Bone marrow (tissue), 2 donors: ENCODE results near the gene LRRC1.

Experiments
- DNase-seq, 2 donors: peaks; one replicate each; lab custom pipeline; 2025; lab: John Stamatoyannopoulos, UW

Gene LRRC1

GRCh38 chr6:53889365-53889764 is 94.6 kb downstream of the LRRC1 start:
- no peak for DNase-seq

GRCh38 chr6:53892707-53893106 is 97.9 kb downstream of the LRRC1 start:
- no peak for DNase-seq

- no peak for DNase-seq
Observed at GRCh38 chr6:53894091-53894490, 99.3 kb downstream of the LRRC1 start.

DNA sequence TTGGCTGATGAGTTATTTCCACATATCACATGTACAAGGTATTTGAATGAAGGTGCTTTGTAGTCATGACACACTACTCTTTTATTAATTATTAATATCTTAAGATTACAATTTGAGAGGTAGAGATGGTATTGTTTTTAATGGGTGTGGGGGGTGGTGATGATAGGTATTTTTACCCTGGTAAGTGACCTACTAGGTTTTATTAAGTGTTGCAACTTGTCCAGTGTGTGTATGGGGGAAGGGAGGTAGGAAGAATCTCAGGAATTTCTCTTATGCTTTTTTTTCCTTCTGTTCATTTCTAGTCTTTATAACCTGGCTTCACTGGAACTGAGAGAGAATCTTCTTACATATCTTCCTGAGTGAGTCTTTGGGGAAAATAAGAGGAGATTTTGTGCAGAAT is 101.4 kb downstream of the LRRC1 start:
- no peak for DNase-seq

GRCh38 chr6:53898026-53898795 is 103.4 kb downstream of the LRRC1 start:
- DNase-seq = no peak

DNA sequence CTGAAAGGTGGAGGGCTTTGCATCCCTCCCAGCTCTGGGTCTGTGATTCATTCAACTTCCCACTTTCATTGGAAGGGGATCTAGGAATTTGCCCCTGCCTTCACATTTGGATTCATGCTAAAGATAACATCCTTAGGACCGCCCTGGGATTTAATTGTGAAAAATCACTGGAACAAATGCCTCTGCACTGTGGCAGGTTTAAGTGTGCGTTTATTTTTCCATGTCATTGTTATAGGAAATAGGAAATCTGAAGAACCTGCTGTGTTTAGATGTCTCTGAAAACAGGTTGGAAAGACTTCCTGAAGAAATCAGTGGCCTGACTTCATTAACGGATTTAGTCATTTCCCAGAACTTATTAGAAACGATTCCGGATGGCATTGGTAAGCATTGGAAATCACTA is 104.7 kb downstream of the LRRC1 start:
- no peak for DNase-seq

- DNase-seq = no peak
Observed at GRCh38 chr6:53903357-53903756, 108.6 kb downstream of the LRRC1 start.

DNA sequence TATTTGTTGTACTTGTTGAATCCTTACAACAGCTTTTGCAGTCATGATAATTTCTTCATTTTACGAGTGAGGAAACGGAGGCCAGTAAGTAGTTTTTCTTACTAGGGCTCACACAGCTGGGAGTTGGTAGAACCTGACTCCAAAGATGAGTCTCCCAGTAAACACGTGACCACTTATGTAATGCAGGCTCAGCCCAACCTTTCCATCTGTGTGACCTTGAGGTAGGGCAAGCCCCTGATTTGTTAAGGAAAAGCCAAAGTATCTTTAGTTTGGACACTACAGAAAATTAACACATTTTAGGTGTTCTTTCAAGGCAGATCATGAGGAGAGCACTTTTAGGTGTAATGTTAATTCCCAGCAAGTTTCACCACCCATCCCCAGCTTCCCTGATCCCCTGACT is 111.3 kb downstream of the LRRC1 start:
- no peak for DNase-seq

DNA sequence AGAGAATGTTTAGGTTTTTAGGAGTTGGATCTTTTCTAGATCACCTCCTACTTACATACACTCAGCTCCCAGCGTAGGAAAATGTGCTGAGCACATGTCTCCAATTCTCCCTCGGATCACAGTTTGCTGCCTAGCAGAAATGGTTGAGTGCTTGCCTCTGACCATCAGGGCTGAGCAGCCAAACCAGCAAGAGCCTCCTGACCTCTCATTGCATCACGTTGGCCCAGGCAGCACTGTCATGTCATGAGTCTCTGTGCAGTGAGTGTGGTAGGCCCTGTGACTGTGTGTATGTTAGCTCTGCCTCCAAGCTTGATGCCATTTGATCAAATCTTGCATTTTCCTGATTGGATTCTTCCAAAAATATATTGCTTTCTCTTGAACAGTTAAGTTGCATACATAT is 112.0 kb downstream of the LRRC1 start:
- no peak for DNase-seq

- no peak for DNase-seq
Observed at GRCh38 chr6:53910834-53911233, 116.0 kb downstream of the LRRC1 start.

- no peak for DNase-seq
Observed at GRCh38 chr6:53912661-53913060, 117.9 kb downstream of the LRRC1 start.

- no peak for DNase-seq
Observed at GRCh38 chr6:53913286-53913685, 118.5 kb downstream of the LRRC1 start.

DNA sequence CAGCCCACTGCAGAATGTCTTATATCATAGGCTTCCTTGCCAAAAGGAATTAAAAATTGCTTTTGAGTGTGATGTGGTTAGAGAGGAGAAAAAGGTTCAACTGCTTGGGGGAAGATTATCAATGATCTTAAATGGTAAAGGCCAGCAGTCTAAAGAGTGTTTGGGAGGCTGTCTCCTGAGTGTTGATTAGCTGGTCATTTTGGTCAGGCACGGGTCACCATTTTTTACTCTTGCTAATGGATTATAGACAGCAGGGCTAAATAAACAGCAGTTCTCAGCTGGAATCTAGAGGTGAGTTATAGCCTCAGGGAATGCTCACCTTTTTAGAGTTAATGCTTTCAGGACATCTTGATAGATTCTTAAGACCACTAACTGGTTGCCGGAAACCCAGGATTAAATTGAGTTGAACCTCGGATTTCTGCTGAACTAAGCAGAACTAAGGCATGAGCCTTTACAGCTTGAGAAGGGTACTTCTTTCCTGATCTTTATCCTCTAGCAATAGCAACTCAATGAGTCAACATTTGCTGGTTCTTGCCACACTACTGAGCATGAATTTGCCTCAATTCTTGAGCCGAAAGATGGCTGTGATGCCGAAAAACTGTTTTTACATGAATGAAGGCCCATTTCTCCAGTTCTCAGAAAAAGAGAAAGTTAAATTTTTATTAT is 120.4 kb downstream of the LRRC1 start:
- DNase-seq = no peak

DNA sequence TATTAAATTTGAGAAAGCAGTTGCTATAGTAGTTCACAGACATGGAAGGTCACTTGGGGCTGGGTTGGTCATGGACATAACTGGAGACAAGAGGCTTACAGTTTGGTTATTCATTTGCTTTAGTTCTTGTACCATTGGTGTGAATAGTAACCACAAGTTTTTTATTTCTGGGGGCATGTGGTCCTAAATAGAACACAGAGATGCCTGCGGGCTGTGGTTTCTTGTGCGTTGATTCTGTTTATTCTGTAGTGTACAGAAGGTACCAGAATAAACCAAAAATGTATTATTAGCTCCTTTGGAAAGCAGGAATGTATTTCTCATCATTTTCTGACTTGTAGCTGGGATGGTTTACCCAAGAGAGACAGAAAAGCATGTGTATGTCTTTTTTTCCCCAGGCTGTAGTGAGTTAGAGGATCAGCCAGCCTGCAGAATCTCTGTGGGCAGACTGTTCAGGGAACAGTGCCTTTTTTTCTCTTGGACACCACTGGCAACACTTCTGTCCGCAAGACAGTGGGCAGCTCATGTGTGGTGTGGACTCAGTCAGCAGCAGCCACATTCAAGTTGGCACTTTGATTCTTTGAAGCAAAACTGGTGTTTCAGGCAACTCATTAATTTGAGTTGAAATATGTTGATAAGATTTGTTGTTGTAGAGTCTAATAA is 122.1 kb downstream of the LRRC1 start:
- DNase-seq = no peak

- no peak for DNase-seq
Observed at GRCh38 chr6:53917464-53917842, 122.6 kb downstream of the LRRC1 start.

DNA sequence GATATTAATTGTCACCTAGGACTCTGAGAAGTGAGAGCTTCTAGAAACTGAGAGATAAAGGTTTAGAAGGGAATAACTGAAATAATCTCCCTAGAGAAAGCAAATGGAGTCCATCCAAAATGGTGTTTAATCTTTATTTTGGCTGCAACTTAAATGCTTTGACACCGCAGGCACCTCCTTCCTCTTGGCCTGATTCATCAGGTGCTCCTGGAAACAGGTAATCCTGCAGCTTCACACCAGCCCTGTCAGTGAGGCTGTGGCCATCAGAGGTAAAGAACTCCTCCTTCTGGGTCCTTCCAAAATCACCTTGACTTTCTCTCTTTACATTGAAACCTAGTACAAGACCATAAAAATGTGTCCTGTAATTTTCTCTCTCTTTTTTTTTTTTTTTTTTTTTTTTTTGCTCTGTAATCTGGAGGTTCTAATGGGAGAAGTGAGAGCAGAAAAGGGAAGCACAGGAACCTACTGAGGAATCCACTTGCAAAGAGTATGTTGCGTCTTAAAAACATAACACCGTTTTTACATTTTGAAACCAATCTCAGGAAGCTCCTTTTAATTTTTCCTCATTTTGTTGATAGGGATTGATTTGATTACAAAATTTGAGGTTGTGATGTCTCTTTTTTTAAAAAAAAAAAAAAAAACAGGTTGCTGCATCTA is 124.2 kb downstream of the LRRC1 start:
- DNase-seq = no peak

GRCh38 chr6:53919881-53920360 is 125.1 kb downstream of the LRRC1 start:
- no peak for DNase-seq

- DNase-seq = no peak
Observed at GRCh38 chr6:53920881-53921280, 126.1 kb downstream of the LRRC1 start.

DNA sequence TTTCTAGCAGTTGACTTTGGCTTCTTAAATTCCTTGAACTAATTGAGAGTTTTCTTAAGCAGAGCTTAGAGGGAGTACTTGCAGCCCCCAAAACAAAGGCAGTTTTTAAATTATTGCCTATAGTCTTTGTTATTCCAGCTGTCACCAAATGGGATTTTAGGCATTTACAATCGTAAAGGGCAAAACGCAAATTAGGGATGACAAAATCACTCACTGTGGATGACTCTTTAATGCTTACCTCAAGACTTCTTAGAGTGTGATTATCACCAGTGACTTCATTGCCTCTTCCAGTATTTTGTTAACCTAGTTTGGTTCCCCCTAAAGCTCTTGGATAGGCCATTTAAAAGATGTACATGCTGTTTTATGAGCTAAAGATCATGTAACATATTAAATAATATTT is 126.8 kb downstream of the LRRC1 start:
- no peak for DNase-seq

DNA sequence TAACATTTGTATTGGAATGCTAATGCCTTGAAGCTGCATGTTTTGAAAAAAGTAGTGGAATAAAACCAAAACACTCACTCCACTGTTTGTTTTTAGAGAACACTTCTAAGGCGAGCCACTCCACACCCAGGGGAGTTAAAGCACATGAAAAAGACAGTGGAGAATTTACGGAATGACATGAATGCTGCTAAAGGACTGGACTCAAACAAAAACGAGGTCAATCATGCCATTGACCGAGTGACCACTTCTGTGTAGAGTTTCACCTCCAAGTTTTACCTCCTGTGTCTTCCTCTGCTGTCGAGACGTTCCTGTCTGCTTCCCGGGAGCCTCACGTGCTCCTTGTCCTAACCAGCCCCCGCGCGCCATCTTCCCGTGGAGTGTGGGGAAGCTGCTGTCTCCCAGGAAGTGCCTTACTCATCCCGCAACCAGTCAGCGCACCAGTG is 127.8 kb downstream of the LRRC1 start:
- no peak for DNase-seq

DNA sequence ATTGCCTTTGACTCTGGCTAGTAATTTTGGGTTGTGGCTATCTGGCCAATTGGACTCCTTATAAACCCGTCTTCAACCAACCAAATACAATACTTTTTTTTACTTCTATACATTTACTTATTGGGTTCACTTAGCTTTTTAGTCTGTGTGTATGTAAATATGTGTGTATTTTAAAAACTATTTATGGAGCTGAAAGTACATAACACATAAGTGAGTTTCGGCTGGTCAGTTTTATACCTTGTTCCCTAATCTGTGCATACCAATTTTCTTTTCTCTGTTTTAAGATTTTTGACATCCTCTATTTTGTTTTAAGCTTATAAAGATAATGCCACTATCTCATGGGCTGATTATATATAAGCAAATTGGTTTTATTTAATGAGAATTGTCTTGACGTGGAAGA is 129.5 kb downstream of the LRRC1 start:
- DNase-seq = no peak

DNA sequence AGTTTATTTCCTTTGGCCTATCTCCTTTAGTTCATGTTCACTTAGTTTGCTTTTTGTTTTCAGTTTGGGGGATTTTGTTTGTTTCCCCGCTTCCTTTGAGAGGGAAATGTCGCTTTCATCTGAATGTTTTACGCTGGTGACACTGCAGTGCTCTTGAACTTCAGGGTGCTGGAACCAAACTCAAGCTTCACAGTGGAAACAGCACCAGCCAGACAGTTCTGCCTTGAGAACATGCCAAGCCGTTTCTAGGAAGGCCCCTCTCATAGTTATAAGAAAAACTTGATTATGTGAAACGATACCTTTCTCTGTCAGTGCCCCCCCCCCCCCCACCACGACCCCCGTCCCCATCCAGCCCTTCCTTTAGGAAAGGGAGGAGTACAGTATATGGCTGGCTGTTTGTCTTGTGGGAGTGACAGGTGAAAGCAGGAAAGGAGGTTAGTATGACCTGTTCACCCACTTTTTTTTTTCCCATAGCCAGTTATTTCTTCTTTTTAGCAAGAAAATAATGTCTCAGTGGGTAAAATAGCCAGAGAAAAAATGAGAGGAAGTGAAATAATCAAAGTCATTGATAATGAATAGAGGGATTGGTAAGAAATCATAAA is 130.1 kb downstream of the LRRC1 start:
- DNase-seq = no peak
